Liver (tissue), 9 donors: ENCODE results near the gene GPR65. TPM values are rescaled to one million over a fixed set of nuclear protein-coding genes. Genes with fewer than 3 reads are reported as not detected.

ENCODE experiments used
- DNase-seq: peaks from one replicate; pipeline ENCODE4 v3.0.0-alpha.2; 2017; ENCODE audit warnings: low spot score
- H3K27ac ChIP-seq, 2 donors: one replicate each; pipeline ENCODE4 v1.7.0; 2013; ENCODE audit warnings: inconsistent platforms in 2 of 2, low read length in 2 of 2, control low read depth in 1 of 2, low read depth in 1 of 2, mild to moderate bottlenecking in 1 of 2
- H3K27me3 ChIP-seq, 4 donors: one replicate each; pipeline versions ENCODE4 v1.6.1 to v1.7.0; 2013; ENCODE audit warnings: low read length in 3 of 4, inconsistent platforms in 1 of 4, mild to moderate bottlenecking in 1 of 4, moderate library complexity in 1 of 4; ENCODE audit not compliant: control insufficient read depth in 4 of 4, insufficient read depth in 4 of 4
- H3K36me3 ChIP-seq, 4 donors: one replicate each; pipeline versions ENCODE4 v1.6.1 to v1.7.0; 2013; ENCODE audit warnings: low read length in 3 of 4, mild to moderate bottlenecking in 3 of 4, low read depth in 1 of 4, moderate library complexity in 1 of 4; ENCODE audit not compliant: control insufficient read depth in 4 of 4, insufficient read depth in 3 of 4
- H3K4me1 ChIP-seq, 4 donors: one replicate each; pipeline versions ENCODE4 v1.6.1 to v1.7.0; 2013; ENCODE audit warnings: low read length in 3 of 4, mild to moderate bottlenecking in 3 of 4, moderate library complexity in 1 of 4; ENCODE audit not compliant: control insufficient read depth in 4 of 4, insufficient read depth in 4 of 4
- H3K4me3 ChIP-seq, 3 donors: one replicate each; pipeline versions ENCODE4 v1.6.1 to v1.7.0; 2013; ENCODE audit warnings: low read length in 3 of 3, control low read depth in 1 of 3, low read depth in 1 of 3, mild to moderate bottlenecking in 1 of 3
- H3K9ac ChIP-seq, 2 donors: one replicate each; pipeline ENCODE4 v1.7.0; 2013; ENCODE audit warnings: low read length in 2 of 2, mild to moderate bottlenecking in 2 of 2, moderate library complexity in 2 of 2, control low read depth in 1 of 2, low read depth in 1 of 2
- H3K9me3 ChIP-seq, 4 donors: one replicate each; pipeline versions ENCODE4 v1.6.1 to v1.7.0; 2013; ENCODE audit warnings: low read length in 3 of 4; ENCODE audit not compliant: control insufficient read depth in 4 of 4
- ATF3 ChIP-seq: IDR thresholded peaks from 2 replicates; pipeline ENCODE4 v1.6.1; 2016; ENCODE audit warnings: antibody characterized with exemption
- FOXA1 ChIP-seq: IDR thresholded peaks from 2 replicates; pipeline ENCODE4 v1.6.1; 2016; ENCODE audit warnings: antibody characterized with exemption
- FOXA2 ChIP-seq: IDR thresholded peaks from 2 replicates; pipeline ENCODE4 v1.6.1; 2016; ENCODE audit warnings: antibody characterized with exemption
- HNF4A ChIP-seq, 2 donors: conservative IDR thresholded peaks; 2 replicates each; pipeline ENCODE4 v1.6.1; 2016; ENCODE audit warnings: antibody characterized with exemption in 2 of 2, mild to moderate bottlenecking in 2 of 2
- HNF4G ChIP-seq: IDR thresholded peaks from 2 replicates; pipeline ENCODE4 v1.6.1; 2016; ENCODE audit warnings: antibody characterized with exemption
- JUND ChIP-seq, 2 donors: IDR thresholded peaks; 2 replicates each; pipeline ENCODE4 v1.6.1; 2016; ENCODE audit warnings: antibody characterized with exemption in 2 of 2
- MAX ChIP-seq: IDR thresholded peaks from 2 replicates; pipeline ENCODE4 v1.6.1; 2016; ENCODE audit warnings: antibody characterized with exemption
- NR2F2 ChIP-seq: IDR thresholded peaks from 2 replicates; pipeline ENCODE4 v1.6.1; 2016; ENCODE audit warnings: antibody characterized with exemption
- RAD21 ChIP-seq, 2 donors: IDR thresholded peaks; 2 replicates each; pipeline ENCODE4 v1.6.1; 2016; ENCODE audit warnings: antibody characterized with exemption in 2 of 2, mild to moderate bottlenecking in 2 of 2
- RXRA ChIP-seq, 2 donors: IDR thresholded peaks; 2 replicates each; pipeline ENCODE4 v1.6.1; 2017 to 2018; ENCODE audit warnings: antibody characterized with exemption in 2 of 2, mild to moderate bottlenecking in 1 of 2
- SP1 ChIP-seq: IDR thresholded peaks from 2 replicates; pipeline ENCODE4 v1.6.1; 2018; ENCODE audit warnings: antibody characterized with exemption, mild to moderate bottlenecking
- TAF1 ChIP-seq: conservative IDR thresholded peaks from 2 replicates; pipeline ENCODE4 v1.6.1; 2016; ENCODE audit warnings: antibody characterized with exemption, mild to moderate bottlenecking
- YY1 ChIP-seq: IDR thresholded peaks from 2 replicates; pipeline ENCODE4 v1.6.1; 2016; ENCODE audit warnings: antibody characterized with exemption, mild to moderate bottlenecking
- ZBTB33 ChIP-seq: IDR thresholded peaks from 2 replicates; pipeline ENCODE4 v1.6.1; 2016; ENCODE audit warnings: antibody characterized with exemption
- WGBS: extraction: QIAGEN DNeasy Blood & Tissue Kit; methylation state at CpG from one replicate; pipeline ENCODE4 v1.1.7; 2013; 5-methylcytosine and 5-hydroxymethylcytosine counted together
- polyA plus RNA-seq, 2 donors: library from polyadenylated mRNA; stranded (reverse) in 1 of 2; unstranded in 1 of 2; fragments of 200-250 nt in 1 of 2; fragments of >200 nt in 1 of 2; fragmentation: Nextera tagmentation in 1 of 2; extraction: Ambion mirVana in 1 of 2; gene quantifications; one replicate each; pipeline versions ENCODE4 v1.2.1 to v1.2.3, GENCODE V29; 2013 to 2015
- total RNA-seq, 2 donors: library from RNA; depleted of rRNA; stranded (reverse); fragments of >200 nt; gene quantifications; one replicate each; pipeline ENCODE4 v1.2.3, GENCODE V29; 2014
- donor health status: healthy.
- donor health status: healthy.
- donor health status: healthy.
- donor health status: healthy.
- donor health status: healthy.

The GPR65 gene
- total and polyA plus RNA-seq, 4 donors, result 0.72 to 4.5 (median 1.7) TPM

GRCh38 chr14:88002421-88003075 is 2.4 kb upstream of the GPR65 start:
- Histone ChIP-seq H3K4me3 (no peak overlapping the region), H3K9me3 (no peaks in the 10 kb centered on the region), H3K36me3 (no peaks in the 10 kb centered on the region), H3K4me1 (no peaks in the 10 kb centered on the region), H3K27me3 (no peaks in the 10 kb centered on the region), H3K9ac (no peak overlapping the region), H3K27ac (peak overlapping the region; percentile 19 to 38)
- 82% methylated on average over 4 of the region's 4 CpGs for WGBS
- no peak for TF ChIP-seq FOXA1
- no peak for TF ChIP-seq TAF1
- TF ChIP-seq ZBTB33, result no peak
- TF ChIP-seq ATF3, result no peak
- TF ChIP-seq HNF4G, result no peak
- DNase-seq, result no peak

- WGBS, result 79% methylated on average over 4 of the region's 4 CpGs
- Histone ChIP-seq H3K27ac (no peak overlapping the region), H3K9ac (no peak overlapping the region), H3K4me1 (no peaks in the 10 kb centered on the region), H3K4me3 (no peak overlapping the region), H3K27me3 (no peaks in the 10 kb centered on the region), H3K36me3 (no peaks in the 10 kb centered on the region), H3K9me3 (no peaks in the 10 kb centered on the region)
- DNase-seq, result no peak
- TF ChIP-seq FOXA1 (no peak), JUND (IDR thresholded peaks at IDR 0.05) (no peak), NR2F2 (no peak), MAX (no peak)
Observed at GRCh38 chr14:88003425-88003824, 1.5 kb upstream of the GPR65 start.

GRCh38 chr14:88004506-88005036 is 364 bp upstream of the GPR65 start:
- DNase-seq, result no peak
- no peaks in the 10 kb centered on the region for H3K27me3 ChIP-seq
- no peak overlapping the region for H3K27ac ChIP-seq
- TF ChIP-seq JUND (IDR thresholded peaks at IDR 0.05), result no peak
- no peak overlapping the region for H3K9ac ChIP-seq
- WGBS, result 70% methylated on average over 3 of the region's 3 CpGs
- no peaks in the 10 kb centered on the region for H3K36me3 ChIP-seq
- no peaks in the 10 kb centered on the region for H3K4me1 ChIP-seq
- H3K9me3 ChIP-seq, result no peaks in the 10 kb centered on the region
- H3K4me3 ChIP-seq, result no peak overlapping the region

GRCh38 chr14:88005978-88006851 is 1.3 kb downstream of the GPR65 start:
- peak overlapping the region; percentile 42 to 56 for H3K27ac ChIP-seq
- H3K9me3 ChIP-seq, result no peaks in the 10 kb centered on the region
- no peaks in the 10 kb centered on the region for H3K4me1 ChIP-seq
- H3K4me3 ChIP-seq, result peak overlapping the region in 2 of 3 donors; percentile 10 to 23
- no peak for DNase-seq
- H3K27me3 ChIP-seq, result no peaks in the 10 kb centered on the region
- H3K9ac ChIP-seq, result peak overlapping the region in 1 of 2 donors; percentile 73
- H3K36me3 ChIP-seq, result no peaks in the 10 kb centered on the region
- TF ChIP-seq HNF4A (conservative IDR thresholded peaks at IDR 0.05) (no peak), FOXA2 (no peak), YY1 (no peak), RXRA (IDR thresholded peaks at IDR 0.05) (no peak), MAX (no peak), SP1 (no peak), FOXA1 (no peak), RAD21 (IDR thresholded peaks at IDR 0.05) (no peak), NR2F2 (no peak), ZBTB33 (no peak)
- whole genome bisulfite sequencing, result 81% methylated on average over 13 of the region's 13 CpGs
